Testis (tissue), 2 donors: Measurements from ENCODE around the gene OLFML2A.

Experiments used
- CTCF ChIP-seq, 3 experiments: fragments of 450-650 bp in 2 of 3; fragments of 200-600 bp in 1 of 3; sonication (generic) in 1 of 3; IDR thresholded peaks; one replicate each; pipeline ENCODE4 v1.5.1; 2016 to 2019; ENCODE audit warnings: antibody characterized with exemption in 3 of 3, mild to moderate bottlenecking in 2 of 3, moderate library complexity in 1 of 3
- POLR2A ChIP-seq: fragments of 450-650 bp; IDR thresholded peaks from one replicate; pipeline ENCODE4 v1.6.1; 2017; ENCODE audit warnings: antibody characterized with exemption, mild to moderate bottlenecking, moderate library complexity

GRCh38 chr9:124815601-124816000, 38.7 kb downstream of the OLFML2A start:
- TF ChIP-seq CTCF (IDR thresholded peaks at IDR 0.05) (no peak), POLR2A (no peak)
